Activated CD4-positive, CD25-positive, alpha-beta regulatory T cell treated with anti-CD3 and anti-CD28 coated beads, Interleukin-2, amount 50 U/mL, for 72 hours (primary cell): Measurements from ENCODE around the gene RTN4R.

ENCODE experiments used
- DNase-seq: peaks from one replicate; pipeline ENCODE4 v3.0.0; 2021

RTN4R gene

DNA sequence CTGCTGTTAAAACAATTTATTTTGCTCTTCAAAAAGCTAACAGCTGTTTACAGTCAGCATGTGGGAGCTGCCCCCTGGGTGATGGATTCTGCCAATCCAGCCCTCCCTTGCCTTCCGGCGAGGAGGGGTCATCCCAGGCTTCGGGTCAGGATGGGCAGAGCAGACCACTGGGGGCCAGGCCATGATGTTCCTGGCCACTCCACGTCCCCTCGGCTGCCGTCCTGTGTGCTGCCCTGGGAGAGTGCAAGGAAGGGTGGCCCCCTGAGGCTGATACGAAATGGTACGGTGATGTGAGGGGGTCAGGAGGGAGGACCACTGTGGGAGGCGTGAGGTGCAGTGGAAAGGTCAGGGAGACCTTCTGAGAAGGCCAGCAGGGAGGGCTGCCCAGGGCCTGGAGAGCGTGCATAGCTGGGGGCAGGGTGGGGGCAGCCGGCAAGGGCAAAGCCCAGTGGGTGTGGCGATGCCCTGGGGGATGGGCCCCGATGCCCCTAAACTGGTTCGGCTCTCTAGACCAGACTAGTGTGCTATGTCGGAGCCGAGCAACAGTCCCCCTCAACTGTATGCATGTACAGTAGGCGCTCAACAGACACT is 41.3 kb downstream of the RTN4R start:
- no peak for DNase-seq

DNA sequence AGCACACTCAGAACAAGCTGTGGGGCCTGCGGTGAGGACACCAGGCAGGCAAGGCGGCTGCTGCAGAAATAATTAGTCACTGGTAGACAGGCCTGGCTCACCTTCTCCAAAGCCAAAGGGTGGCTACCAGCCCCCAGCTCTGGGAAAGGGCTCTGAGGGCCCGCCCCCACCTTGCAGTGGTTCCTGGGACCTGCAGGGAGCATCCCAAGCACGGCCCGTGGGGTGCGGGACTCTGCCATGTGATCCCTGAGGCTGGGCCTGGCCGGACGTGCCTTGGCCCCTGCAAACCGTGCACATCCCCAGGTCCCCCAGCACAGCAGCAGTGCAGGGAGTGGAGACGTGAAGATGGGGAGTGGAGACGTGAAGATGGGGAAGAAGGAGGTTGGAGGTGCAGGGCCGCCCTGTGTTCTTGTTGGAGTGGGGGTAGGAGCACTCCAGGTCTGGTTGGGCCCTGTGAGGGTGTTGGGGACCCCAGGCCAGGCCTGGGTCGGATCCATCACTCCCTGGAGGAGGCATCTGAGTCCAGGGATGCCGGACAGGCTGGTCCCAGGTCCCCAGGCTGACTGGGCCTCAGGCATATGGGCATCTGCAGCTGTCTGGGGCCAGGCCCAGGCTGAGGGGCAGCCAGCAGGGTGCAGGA is 41.9 kb downstream of the RTN4R start:
- DNase-seq = no peak

DNA sequence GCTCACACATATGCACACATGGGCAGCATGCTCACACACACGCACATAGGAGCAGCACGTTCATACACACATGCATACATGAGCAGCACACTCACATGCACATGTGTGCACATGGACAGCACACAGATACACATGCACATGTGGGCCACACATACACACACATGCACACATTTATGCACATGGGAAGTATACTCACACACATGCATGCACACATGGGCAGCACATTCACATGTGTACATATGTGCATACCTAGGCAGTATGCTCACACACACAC is 42.5 kb downstream of the RTN4R start:
- DNase-seq = no peak

DNA sequence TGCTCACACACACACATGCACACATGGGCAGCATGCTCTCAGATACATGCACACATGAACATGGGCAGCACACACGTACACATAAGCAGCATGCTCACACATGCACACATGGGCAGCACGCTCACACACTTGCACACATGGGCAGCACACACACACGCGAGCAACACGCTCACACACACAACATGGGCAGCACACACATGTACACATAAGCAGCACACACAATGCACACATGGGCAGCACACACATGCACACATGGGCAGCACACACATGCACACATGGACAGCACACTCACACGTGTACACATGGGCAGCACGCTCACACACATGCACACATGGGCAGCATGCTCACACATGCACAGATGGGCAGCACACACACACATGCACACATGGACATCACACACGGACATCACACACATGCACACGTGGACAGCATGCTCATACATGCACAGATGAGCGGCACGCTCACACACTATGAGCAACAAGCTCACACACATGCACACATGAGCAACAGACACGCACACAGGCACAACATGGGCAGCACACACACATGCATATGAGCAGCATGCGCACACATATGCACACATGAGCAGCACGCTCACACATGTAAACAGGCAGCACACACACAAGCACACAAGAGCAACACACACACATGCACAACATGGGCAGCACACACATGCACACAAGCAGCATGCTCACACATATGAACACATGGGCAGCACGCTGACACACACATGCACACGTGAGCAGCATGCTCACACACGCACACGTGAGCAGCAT is 43.0 kb downstream of the RTN4R start:
- no peak for DNase-seq

DNA sequence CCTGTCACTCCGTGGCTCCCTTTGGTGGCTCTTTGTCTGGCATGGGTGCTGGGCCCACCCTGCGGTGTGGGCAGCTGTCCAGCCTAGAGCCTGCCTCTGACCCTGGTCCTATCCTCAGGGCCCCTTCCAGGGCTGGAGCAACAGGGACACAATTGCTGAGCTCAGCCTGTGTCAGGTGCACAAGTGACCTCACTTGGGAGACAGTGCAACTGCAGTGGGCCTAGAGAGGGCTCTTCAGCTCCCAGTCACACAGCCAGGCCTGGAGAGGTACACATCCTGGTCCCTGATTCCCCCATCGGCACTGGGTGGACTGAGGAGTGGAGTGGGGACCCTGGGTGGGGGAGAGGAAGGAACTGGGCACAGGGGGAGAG is 43.9 kb downstream of the RTN4R start:
- no peak for DNase-seq

DNA sequence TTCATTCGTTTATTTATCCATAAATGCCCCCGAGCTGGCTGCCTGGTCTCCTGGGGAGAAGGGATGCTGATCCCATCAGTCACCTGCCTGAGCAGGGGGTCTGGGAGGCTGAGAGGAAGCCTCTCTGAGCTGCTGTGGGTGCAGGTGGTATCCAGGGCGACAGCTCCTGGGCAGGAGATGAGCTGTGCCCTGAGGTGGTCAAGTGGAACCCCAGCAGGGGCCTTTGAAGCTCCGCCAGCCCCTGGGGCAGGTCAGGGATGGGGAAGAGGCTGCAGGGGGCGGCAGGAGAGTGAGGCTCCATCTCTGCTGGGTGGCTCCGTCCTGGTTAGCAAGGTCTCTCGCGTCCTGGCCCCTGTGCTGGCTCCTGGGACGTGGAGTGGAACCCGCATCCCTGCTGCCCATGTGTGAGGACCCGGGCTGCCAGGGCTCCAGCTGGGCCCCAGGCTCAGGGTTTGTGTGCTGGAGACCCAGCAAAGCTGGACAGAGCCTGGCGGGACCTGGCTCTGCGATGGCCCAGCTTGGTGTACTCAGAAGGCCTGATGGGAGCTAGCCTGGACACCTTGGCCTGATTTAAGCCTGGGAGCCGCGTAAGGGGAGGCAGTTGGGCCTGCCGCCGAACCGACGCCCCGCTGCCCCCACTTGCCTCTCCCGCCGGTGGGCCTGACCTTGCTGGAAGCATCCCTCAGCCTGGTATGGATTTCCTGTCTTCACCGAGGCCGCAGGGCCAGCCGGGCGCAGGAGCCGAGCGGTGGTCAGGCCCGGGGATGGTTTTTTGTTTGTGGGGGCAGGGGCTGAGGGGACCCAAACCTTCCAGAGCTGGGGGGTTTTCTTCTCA is 44.5 kb downstream of the RTN4R start:
- no peak for DNase-seq

DNA sequence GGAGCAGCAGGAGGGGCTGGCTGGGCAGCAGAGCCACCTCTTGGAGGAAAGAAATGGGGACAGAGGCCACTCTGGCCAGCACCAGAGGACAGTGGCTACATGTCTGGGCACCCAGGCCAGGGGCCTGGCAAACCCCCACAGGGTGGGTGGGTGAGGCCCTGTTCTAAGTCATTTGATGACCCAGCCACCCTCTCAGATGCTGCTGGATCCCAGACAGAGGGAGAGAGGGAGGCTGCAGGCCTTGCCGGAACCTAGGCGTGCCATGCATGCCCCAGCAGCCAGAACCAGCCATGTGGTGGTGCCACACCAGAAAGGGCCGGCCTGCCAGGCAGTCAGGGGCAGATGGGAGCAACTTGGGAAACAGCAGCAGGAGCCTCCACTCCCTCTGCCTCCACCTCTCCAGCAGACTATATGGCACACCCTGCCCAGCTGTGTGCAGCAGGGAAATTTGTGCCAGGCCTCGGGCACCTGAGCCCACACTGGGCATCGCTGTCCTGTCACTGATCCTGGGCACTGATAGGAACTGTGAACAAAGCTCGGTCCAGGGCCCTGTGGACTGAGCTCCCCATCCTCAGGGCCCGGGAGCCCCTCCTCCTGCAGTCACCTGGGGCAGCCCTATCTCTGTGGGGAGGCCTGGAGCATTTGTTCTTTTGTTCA is 45.2 kb downstream of the RTN4R start:
- DNase-seq = no peak

DNA sequence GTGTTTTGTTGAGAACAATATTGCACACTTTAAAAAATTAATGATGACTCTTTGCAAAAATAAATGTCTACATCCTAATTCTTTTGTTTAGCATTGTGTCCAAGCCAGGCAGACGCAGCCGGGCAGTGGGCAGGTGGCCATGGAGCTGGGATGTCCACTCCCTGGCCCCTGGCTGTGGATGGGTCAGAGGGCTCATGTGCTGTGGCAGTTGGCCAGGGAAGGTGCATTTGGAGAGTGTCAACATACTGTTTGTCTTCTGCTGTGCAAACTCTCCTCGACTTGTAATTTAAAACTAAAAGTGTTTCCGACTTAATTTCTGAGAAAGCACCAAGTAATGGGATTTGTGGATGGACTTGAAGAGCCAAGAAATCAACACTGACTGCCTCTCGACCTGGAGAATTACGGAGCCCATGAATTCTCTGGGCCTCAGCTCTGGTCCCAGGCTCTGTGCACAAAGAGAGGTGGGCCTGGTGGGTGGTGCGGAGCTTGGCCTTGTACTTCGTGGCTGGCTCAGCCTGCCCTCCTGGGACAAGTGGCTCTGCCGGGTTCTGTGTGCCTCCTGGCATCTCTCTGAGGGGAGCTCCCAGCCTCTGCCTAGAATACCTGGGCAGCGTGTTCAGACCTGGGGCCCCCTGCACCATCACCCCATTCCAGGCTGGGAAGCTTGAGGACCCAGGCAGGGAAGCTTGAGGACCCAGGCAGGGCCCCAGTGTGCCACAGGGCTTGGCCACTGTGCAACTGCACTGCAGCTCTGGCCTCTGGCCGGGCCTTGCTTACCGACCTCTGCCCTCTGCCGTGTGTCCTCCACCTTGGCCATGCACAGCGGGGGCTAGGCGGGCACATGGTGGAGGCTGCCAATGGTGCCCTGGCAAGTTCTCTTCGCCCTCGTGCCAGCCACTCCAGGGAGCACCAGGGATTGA is 46.4 kb downstream of the RTN4R start:
- DNase-seq = no peak

DNA sequence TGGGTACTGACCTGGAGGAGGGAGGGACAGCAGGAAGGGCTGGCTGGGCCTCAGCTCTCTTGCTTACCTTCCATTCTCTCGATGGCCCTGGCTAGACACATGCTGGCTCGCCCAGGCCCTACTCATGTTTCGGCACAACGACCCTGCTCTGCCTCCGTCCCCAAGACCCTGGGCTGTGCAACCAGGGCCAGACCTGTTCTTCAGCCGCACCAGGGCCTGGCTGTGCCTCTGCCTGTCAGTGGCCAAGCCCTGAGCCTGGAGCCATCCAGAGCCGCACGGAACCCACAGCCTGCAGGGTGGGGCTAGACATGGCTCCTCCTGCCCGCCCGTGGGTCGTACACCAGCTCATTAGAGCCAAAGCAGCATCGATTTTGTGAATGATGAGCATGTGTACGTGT is 47.5 kb downstream of the RTN4R start:
- DNase-seq = no peak

DNA sequence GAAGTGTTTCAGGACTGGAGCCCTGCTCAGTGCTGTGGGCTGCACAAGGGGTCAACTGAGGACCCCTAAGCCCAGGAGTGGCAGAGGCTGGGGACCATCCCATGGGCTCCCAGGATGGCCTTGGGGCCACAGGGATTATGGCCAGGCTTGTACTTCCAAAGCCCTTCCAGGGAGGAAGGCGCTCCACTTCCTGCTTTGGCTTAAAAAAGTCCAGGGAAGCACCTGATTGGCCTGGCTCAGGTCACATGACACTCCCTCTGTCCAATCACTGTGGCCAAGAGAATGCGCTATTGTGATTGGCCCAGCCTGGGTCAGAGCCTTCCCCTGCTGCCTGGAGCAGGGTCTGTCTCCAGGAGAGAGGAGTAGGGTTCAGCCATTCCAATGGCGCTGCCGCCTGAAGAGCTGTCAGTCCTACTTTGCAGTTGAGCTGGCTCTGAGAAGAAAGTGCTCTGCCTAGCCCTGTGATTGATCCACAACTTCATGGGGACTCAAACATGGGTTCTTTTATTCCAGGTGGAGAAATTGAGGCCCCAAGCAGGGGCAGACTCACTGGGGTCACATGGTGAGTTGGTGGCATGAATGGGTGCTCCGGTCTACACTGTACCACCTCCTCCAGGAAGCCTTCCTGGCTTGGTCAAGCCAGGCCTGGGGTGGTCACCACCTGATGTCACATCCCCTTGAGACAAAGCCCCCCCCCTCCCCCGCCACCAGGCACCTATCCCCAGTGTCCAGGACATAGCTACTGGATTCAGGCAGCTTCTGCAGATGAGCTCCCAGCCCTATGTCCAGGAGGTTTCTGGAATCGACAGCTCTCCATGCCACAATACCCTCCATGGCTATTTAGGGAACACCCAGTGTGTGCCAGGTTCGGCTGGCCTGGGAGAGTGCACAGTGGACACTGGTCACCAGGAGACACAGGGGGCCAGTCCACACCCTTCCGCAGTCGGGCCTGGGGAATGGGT is 48.2 kb downstream of the RTN4R start:
- DNase-seq = peak; percentile 49

DNA sequence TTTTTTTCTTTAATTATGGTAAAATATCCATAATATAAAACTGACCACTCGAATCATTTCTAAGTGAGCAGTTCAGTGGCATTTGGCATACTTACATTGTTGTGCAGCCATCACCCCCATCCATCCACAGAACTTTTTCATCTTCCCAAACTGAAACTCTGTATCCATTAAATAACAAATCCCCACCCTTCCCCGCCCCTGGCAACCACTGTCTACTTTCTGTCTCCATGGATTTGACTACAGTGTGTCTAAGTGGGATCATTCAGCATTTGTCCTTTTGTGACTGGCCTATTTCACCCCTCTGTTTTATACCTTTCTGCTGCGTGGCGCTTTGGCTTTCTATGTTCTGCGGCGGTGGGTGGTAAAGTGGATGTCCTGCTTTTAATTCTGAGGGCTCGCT is 49.1 kb downstream of the RTN4R start:
- no peak for DNase-seq

DNA sequence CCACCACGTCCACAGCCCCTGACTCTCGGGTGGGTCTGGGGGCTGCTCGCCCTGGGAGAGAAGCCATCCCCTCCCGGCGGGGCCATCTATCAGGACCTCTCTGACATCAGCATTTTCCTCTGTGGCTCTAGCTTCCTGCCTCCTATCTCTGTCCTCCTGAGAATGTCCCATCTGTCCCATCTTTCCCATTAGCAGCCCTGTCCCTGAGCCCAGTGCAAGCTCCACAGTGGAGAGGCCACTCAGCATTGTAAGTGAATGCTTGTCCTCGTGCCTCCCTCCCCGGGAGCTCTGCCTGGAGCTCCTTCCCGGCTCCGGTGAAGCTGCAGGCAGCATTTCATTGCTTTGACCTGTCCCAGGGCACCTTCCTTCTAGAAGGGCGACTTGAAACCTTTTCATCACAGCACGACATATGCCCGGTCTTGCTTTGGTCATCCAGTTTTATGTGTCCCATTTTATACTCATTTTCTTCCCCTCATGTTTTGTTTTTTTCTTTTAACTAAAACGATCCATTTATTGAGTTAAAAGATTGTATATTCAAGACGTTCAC is 49.7 kb downstream of the RTN4R start:
- DNase-seq = no peak

DNA sequence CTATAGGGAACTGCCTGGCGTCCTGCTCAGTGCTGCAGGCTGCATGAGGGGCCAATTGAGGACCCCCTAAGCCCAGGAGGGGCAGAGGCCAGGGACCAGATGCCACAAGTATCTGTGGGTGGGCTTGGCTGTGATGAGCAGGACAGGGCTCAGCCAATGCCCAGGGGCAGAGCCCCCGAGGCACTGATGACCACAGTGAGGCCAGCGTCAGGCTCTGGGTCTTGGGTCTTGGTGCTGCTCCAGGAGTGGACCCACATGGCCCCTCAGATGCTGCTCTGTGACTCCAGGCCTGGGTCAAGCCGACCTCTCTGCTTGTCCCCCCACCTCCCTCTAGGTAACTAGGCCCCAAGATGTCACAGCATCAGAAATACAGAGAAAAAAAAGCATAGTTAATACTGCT is 50.6 kb downstream of the RTN4R start:
- no peak for DNase-seq

DNA sequence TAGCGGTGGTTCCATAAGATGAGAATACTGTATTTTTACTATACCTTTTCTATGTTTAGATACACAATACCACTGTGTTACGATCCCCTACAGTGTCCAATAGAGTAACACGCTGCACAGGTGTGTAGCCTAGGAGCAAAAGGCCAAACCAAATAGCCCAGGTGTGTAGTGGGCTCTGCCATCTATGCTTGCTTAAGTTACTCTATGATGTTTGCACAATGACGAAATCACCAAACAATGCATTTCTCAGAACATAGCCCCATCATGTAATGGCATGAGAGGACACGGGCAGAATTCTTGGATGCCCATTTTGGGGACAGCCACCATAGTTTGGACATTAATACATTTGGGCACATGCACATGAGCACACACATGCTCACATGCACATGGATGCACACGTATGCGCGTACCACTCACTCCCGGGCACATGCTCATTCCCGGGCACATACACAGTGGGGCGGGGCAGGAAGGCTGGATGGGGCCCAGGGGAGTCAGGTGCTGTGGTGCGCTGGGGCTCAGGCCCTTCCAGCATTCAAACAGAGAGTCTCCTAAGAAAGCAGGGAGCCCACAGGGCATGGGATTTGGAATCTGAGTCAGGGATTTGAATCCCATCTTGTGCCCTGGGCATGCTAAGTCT is 51.1 kb downstream of the RTN4R start:
- no peak for DNase-seq

DNA sequence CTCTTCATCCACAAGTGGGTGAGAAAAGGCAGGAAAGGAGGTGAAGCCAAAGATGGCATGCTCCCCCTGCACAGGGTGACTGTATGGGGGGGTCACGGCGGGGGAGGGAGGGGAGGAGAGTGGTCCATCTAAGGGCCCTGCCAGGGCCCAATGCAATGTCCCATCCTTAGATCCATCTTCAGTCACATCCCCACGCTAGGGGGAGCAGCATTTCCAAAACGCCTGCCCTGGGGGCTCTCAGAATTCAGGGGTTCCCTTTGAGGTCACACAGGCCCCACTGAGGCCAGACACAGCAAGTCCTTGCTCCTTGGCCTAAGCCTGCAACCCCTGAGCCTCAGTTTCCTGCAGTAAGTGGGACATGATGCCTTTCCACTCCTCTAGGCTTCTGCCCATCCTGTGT is 52.4 kb downstream of the RTN4R start:
- DNase-seq = no peak

DNA sequence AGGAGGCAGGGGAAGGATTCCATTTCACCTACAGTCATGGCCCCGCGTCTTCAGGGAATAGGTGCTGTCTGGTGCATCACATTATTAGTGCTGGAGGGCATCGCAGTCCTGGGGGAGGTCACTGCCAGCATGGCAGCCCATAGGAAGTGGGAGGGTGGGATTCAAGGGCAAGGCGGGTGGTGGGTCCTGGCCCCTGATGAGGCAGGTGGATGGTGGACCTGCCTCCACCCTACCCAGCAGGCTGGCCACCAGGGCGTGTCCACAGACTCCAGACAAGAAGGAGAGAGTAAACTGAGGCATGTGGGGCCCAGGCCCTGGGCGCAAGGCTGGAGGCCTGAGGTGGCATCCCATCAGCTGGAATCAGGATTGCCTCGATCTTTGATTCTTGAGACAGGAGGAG is 53.3 kb downstream of the RTN4R start:
- no peak for DNase-seq

DNA sequence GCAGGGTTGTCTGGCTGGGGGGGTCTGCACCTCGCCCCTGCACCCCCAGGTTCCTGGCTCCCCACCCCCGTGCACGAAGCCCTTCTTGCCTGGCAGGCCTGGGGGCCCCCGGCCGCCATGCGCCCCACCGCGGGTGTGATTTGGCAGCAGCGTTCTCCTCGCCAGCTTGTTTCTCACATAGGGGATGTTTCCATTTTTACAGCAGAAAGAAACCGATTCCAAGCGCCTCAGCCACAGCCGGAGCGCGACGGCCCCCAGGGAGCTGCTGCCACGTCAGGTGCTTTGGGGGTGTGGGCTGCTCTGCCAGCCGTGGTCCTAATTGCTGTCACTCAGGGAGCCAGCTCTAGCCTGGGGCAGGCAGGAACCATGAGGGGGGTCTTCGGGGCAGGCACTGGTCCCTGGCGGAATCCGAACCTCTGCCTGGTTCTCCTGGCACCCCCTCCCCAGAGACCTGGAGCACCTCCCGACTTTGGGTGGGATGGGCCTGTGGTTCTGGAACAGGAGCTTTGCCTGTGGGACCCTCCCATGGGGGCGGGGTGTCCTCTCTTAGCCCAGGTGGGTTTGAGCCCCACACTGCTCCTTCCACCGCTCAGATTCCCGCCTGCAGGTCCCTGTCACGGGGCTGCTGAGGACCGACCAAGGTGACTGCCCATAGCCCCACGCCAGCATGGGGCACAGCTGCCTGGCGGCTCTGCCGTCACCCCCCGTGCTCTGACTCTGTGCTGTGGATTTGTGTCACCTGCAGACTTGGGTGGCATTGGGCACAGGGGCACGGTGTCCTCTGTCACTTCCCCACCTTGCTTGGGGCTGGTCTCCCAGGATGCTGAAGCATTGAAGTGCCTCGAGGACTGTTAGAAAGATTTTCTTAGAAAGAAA is 54.0 kb downstream of the RTN4R start:
- no peak for DNase-seq

DNA sequence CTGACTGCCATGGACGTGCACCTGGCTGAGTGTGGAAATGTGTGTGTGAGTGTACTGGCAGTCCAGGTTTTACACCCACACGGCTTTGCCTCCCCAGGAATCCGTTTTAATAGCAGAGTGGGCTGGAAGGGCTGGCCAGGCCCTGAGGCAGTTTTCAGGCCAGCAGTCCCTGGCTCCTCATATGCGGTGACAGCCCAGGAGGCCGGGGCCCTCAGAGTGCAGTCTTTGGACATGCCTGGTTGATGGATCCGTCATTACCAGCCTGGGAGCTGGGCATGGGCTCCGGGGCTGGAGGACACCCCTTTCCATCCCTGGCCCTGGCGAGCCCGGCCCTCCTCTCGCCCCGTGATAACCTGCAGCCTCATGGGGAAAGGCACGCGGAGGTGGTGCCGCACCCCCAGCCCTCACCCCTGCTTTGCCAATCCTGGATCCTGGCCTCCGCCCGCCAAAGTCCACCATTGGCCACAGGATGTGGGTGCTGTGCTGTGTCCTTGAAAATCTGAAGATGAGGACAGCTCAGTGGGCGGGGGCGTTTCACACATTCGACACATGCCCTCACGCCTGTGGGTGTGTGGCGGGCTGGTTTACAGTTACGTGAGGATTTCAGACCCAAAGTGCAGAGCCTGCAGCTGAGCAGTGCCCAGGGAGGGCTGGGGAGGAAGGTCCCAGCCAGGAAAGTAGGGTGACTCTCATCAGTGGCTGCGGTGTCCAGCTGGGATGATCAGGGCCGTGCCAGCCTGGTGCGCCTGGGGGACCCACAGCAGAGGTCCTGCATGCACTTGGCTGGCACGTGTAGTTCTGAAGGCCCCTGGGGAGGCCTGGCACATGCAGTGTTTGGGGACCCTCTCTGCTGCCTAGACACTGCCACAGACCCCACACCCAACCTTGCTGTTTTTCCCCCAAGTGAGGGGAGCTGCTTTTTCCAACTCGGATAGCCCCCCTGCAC is 55.1 kb downstream of the RTN4R start:
- DNase-seq = no peak
